Measurements from ENCODE around the gene SMURF2.

Gene SMURF2

DNA sequence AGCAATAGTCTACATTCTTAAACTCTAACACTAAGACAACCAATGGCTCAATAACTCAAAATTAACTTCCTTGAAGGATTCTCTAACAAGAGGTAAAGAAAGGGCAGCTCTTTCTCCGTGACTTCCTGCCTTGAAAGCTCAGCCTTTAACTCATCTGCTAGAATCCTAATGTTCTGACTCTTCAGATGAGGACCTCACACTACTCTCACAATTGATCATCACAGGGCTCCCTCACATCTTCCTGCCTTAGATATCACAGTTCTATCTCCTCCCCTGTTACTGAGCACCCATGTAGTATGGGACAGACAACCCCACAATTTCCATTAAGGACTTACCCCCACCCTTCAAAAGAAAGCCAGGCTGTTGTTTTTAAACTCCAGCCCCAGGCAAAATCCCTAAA lies 33.5 kb downstream of the SMURF2 start:
- TF ChIP-seq, protein P1, sequence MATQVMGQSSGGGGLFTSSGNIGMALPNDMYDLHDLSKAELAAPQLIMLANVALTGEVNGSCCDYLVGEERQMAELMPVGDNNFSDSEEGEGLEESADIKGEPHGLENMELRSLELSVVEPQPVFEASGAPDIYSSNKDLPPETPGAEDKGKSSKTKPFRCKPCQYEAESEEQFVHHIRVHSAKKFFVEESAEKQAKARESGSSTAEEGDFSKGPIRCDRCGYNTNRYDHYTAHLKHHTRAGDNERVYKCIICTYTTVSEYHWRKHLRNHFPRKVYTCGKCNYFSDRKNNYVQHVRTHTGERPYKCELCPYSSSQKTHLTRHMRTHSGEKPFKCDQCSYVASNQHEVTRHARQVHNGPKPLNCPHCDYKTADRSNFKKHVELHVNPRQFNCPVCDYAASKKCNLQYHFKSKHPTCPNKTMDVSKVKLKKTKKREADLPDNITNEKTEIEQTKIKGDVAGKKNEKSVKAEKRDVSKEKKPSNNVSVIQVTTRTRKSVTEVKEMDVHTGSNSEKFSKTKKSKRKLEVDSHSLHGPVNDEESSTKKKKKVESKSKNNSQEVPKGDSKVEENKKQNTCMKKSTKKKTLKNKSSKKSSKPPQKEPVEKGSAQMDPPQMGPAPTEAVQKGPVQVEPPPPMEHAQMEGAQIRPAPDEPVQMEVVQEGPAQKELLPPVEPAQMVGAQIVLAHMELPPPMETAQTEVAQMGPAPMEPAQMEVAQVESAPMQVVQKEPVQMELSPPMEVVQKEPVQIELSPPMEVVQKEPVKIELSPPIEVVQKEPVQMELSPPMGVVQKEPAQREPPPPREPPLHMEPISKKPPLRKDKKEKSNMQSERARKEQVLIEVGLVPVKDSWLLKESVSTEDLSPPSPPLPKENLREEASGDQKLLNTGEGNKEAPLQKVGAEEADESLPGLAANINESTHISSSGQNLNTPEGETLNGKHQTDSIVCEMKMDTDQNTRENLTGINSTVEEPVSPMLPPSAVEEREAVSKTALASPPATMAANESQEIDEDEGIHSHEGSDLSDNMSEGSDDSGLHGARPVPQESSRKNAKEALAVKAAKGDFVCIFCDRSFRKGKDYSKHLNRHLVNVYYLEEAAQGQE (IDR thresholded peaks at IDR 0.05; ENCODE audit: low read depth) = no peak
- TF ChIP-seq CEBPB (IDR thresholded peaks at IDR 0.05) (no peak), YY1 (IDR thresholded peaks at IDR 0.05; ENCODE audit: low read depth) (no peak)
- TF ChIP-seq, protein P2, sequence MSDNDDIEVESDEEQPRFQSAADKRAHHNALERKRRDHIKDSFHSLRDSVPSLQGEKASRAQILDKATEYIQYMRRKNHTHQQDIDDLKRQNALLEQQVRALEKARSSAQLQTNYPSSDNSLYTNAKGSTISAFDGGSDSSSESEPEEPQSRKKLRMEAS (IDR thresholded peaks at IDR 0.05) = no peak

DNA sequence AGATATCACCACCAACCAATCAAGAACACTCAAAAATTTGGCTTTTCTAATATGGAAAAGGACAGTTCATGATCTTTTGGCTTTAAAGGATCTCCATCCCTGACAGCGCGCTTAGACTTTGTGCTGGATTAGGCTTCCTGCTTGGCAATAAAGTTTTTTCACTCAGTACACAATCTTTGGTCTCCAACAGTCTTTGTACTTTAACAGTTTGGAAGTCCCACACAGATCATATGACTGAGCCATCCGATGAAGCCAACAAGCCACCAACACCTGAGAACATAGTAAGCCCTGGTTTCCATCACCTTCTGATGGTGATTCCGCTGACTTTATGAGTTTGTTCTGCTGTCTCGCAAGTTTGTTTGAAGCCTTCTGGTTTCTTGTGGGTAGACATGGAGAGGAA lies 34.3 kb downstream of the SMURF2 start:
- no peak for TF ChIP-seq TCF12 (IDR thresholded peaks at IDR 0.05; ENCODE audit: low read depth)
- TF ChIP-seq, protein P2 (IDR thresholded peaks at IDR 0.05) = no peak

DNA sequence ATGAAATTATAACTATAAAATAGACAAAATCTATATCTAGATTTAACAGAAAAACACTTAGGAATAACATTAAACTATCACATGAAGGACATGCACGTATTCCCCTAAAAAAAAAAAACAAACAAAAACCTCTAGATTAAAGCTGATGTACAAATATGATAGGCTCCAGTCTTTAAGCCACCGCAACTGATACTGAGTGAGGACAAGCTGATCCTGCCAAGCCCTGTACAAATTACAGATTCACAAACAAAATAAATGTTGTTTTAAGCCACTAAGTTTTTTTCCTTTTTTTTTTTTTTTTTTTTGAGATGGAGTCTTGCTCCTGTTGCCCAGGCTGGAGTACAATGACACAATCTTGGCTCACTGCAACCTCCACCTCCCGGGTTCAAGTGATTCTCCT lies 35.3 kb downstream of the SMURF2 start:
- TF ChIP-seq, protein P1 (IDR thresholded peaks at IDR 0.05; ENCODE audit: low read depth) = no peak
- TF ChIP-seq, protein P2 (IDR thresholded peaks at IDR 0.05) = no peak

DNA sequence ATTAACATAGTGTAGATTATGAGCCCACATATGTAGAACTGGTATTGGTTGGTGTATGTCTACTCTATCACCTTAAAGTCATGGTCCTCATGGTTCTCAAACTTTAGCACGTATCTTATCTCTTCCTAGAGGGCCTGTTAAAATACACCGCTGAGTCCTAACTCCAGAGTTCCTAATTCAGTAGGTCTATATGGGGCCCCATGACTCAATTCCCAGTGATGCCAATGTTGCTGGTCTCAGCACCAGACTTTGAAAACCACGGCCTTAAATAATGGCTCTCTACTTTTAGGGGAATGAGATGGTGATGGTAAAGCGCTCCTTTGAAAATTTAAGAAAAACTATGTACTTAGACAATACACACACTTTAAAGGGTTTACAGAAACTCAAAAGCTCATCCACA lies 36.6 kb downstream of the SMURF2 start:
- TF ChIP-seq TEAD4 (IDR thresholded peaks at IDR 0.05) (no peak), NFIC (IDR thresholded peaks at IDR 0.05) (no peak), ZBTB7A (IDR thresholded peaks at IDR 0.05; ENCODE audit: low read depth) (no peak), RAD21 (IDR thresholded peaks at IDR 0.05; ENCODE audit: low read depth) (no peak), EP300 (IDR thresholded peaks at IDR 0.05; ENCODE audit: borderline replicate concordance) (no peak), YY1 (IDR thresholded peaks at IDR 0.05; ENCODE audit: low read depth) (no peak), CEBPB (IDR thresholded peaks at IDR 0.05) (no peak), EGR1 (IDR thresholded peaks at IDR 0.05) (no peak), TCF12 (IDR thresholded peaks at IDR 0.05; ENCODE audit: low read depth) (no peak), FOXM1 (IDR thresholded peaks at IDR 0.05; ENCODE audit: borderline replicate concordance, low read depth) (no peak)
- TF ChIP-seq, protein P2 (IDR thresholded peaks at IDR 0.05) = no peak
- TF ChIP-seq, protein P3, sequence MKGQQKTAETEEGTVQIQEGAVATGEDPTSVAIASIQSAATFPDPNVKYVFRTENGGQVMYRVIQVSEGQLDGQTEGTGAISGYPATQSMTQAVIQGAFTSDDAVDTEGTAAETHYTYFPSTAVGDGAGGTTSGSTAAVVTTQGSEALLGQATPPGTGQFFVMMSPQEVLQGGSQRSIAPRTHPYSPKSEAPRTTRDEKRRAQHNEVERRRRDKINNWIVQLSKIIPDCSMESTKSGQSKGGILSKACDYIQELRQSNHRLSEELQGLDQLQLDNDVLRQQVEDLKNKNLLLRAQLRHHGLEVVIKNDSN (IDR thresholded peaks at IDR 0.05) = no peak

DNA sequence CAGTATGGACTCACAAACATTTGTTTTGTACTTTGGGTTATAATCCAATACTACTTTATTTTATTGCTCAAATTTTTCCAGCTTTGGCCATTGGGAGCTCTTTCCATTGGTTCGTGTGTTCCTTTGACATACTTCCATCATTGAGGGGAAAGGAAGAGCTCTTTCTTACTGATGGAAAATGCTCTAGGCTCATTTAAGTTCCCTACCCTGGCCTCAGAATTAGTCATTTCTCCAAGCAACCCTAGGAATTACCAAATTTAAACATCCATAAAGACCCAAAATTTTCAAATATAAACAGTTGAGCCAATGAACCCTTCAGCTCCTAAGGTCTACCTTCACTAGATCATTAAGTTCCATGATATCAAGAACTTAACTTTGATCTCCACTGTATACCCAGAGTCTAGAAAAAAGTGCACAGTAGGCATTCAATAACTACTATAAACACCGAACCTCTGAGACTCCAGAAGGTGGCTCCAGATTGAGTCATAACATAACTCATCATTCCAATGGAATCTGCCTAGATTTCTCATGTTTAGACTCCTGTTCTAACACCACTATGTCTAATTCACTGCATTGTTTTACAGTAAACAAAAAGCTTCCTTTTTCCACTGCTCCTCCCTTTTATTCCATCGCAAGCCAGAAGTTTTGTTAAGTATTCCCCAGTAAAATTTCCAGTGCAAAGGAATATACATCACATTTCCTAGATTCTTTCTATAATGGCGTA lies 39.0 kb downstream of the SMURF2 start:
- TF ChIP-seq CEBPB (IDR thresholded peaks at IDR 0.05) = no peak
- TF ChIP-seq, protein P2 (IDR thresholded peaks at IDR 0.05) = no peak
- TF ChIP-seq TEAD4 (IDR thresholded peaks at IDR 0.05) = no peak
- TF ChIP-seq RAD21 (IDR thresholded peaks at IDR 0.05; ENCODE audit: low read depth) = no peak
- TF ChIP-seq EP300 (IDR thresholded peaks at IDR 0.05; ENCODE audit: borderline replicate concordance) = no peak
- no peak for TF ChIP-seq EGR1 (IDR thresholded peaks at IDR 0.05)
- no peak for TF ChIP-seq CREB1 (IDR thresholded peaks at IDR 0.05; ENCODE audit: low read depth)
- no peak for TF ChIP-seq TAF1 (IDR thresholded peaks at IDR 0.05; ENCODE audit: low read depth)
- TF ChIP-seq, protein P3 (IDR thresholded peaks at IDR 0.05) = no peak
- no peak for TF ChIP-seq FOXM1 (IDR thresholded peaks at IDR 0.05; ENCODE audit: borderline replicate concordance, low read depth)
- TF ChIP-seq TCF12 (IDR thresholded peaks at IDR 0.05; ENCODE audit: low read depth) = no peak
- no peak for TF ChIP-seq ZBTB7A (IDR thresholded peaks at IDR 0.05; ENCODE audit: low read depth)
- no peak for TF ChIP-seq NFIC (IDR thresholded peaks at IDR 0.05)
- TF ChIP-seq, protein P1 (IDR thresholded peaks at IDR 0.05; ENCODE audit: low read depth) = no peak
- no peak for TF ChIP-seq YY1 (IDR thresholded peaks at IDR 0.05; ENCODE audit: low read depth)
